ENCODE results near the gene CUX1.
A peak's percentile ranks its signal among the peaks of the same experiment; 100 is the strongest.

Gene CUX1

GRCh38 chr7:101941481-101942383 is 124.3 kb downstream of the CUX1 start:
- Histone ChIP-seq H3K36me3 (replicated peaks; ENCODE audit: insufficient read depth, low read length) (no peaks in the 10 kb centered on the region), H3K9me3 (replicated peaks; ENCODE audit: insufficient read depth, low read length) (no peaks in the 10 kb centered on the region), H3K9ac (ENCODE audit: low read length) (no peak overlapping the region), H3K4me1 (ENCODE audit: low read length) (peaks cover 40% of the 10 kb centered on the region), H4K20me1 (ENCODE audit: insufficient read depth, low read length) (peaks cover 6% of the 10 kb centered on the region; the same call in 1 of the 2 replicates), H3K4me3 (ENCODE audit: low read length) (peak overlapping the region; percentile 4; the same call in 1 of the 2 replicates), H3F3A (ENCODE audit: insufficient read depth, low read length) (peaks cover 16% of the 10 kb centered on the region), H3K4me2 (ENCODE audit: low read depth, low read length) (peak overlapping the region; percentile 48), H3K27ac (ENCODE audit: low read length) (peak overlapping the region; percentile 13; the same call in 1 of the 2 replicates), H2AFZ (ENCODE audit: low read length) (no peak overlapping the region), H3K9me2 (replicated peaks; ENCODE audit: insufficient read depth, low read length) (no peaks in the 10 kb centered on the region), H3K27me3 (replicated peaks; ENCODE audit: insufficient read depth, low read length) (no peaks in the 10 kb centered on the region), H3K79me2 (ENCODE audit: low read length) (peaks cover 68% of the 10 kb centered on the region)
- DNase-seq: peak; percentile 76
- TF ChIP-seq CTCF (IDR thresholded peaks at IDR 0.05; ENCODE audit: low read length) (0 out of 2 replicates have a peak, but pooled peaks have one; percentile 6), EZH2 (optimal IDR thresholded peaks at IDR 0.05; ENCODE audit: low read depth, low read length) (no peak)

- H3K79me2 ChIP-seq (ENCODE audit: low read length): peaks cover 62% of the 10 kb centered on the region
- peaks cover 40% of the 10 kb centered on the region for H3K4me1 ChIP-seq (ENCODE audit: low read length)
- no peak overlapping the region for H3K9ac ChIP-seq (ENCODE audit: low read length)
- no peaks in the 10 kb centered on the region for H3K9me2 ChIP-seq (replicated peaks; ENCODE audit: insufficient read depth, low read length)
- no peaks in the 10 kb centered on the region for H3K36me3 ChIP-seq (replicated peaks; ENCODE audit: insufficient read depth, low read length)
- H3K4me2 ChIP-seq (ENCODE audit: low read depth, low read length): no peak overlapping the region
- no peak overlapping the region for H2AFZ ChIP-seq (ENCODE audit: low read length)
- H3F3A ChIP-seq (ENCODE audit: insufficient read depth, low read length): peaks cover 16% of the 10 kb centered on the region
- H3K27me3 ChIP-seq (replicated peaks; ENCODE audit: insufficient read depth, low read length): no peaks in the 10 kb centered on the region
- peaks cover 6% of the 10 kb centered on the region; the same call in 1 of the 2 replicates for H4K20me1 ChIP-seq (ENCODE audit: insufficient read depth, low read length)
- TF ChIP-seq CTCF (IDR thresholded peaks at IDR 0.05; ENCODE audit: low read length) (no peak), EZH2 (optimal IDR thresholded peaks at IDR 0.05; ENCODE audit: low read depth, low read length) (no peak), EZH2phosphoT487 (IDR thresholded peaks at IDR 0.05; ENCODE audit: low read length) (no peak)
- H3K9me3 ChIP-seq (replicated peaks; ENCODE audit: insufficient read depth, low read length): no peaks in the 10 kb centered on the region
- no peak overlapping the region for H3K27ac ChIP-seq (ENCODE audit: low read length)
- H3K4me3 ChIP-seq (ENCODE audit: low read length): no peak overlapping the region
- DNase-seq: no peak
Observed at GRCh38 chr7:101942603-101943210, 125.3 kb downstream of the CUX1 start.

GRCh38 chr7:101943306-101943705 is 125.9 kb downstream of the CUX1 start:
- no peak overlapping the region for H3K27ac ChIP-seq (ENCODE audit: low read length)
- H3K4me2 ChIP-seq (ENCODE audit: low read depth, low read length): no peak overlapping the region
- DNase-seq: no peak
- no peak overlapping the region for H3K9ac ChIP-seq (ENCODE audit: low read length)
- TF ChIP-seq EZH2phosphoT487 (IDR thresholded peaks at IDR 0.05; ENCODE audit: low read length) (no peak), EZH2 (optimal IDR thresholded peaks at IDR 0.05; ENCODE audit: low read depth, low read length) (no peak), CTCF (IDR thresholded peaks at IDR 0.05; ENCODE audit: low read length) (no peak)
- H3K9me2 ChIP-seq (replicated peaks; ENCODE audit: insufficient read depth, low read length): no peaks in the 10 kb centered on the region
- peaks cover 38% of the 10 kb centered on the region for H3K4me1 ChIP-seq (ENCODE audit: low read length)
- H2AFZ ChIP-seq (ENCODE audit: low read length): no peak overlapping the region
- H3K79me2 ChIP-seq (ENCODE audit: low read length): peaks cover 56% of the 10 kb centered on the region
- no peaks in the 10 kb centered on the region for H3K27me3 ChIP-seq (replicated peaks; ENCODE audit: insufficient read depth, low read length)
- H3F3A ChIP-seq (ENCODE audit: insufficient read depth, low read length): peaks cover 16% of the 10 kb centered on the region
- no peaks in the 10 kb centered on the region for H3K36me3 ChIP-seq (replicated peaks; ENCODE audit: insufficient read depth, low read length)
- H4K20me1 ChIP-seq (ENCODE audit: insufficient read depth, low read length): peaks cover 6% of the 10 kb centered on the region; the same call in 1 of the 2 replicates
- no peaks in the 10 kb centered on the region for H3K9me3 ChIP-seq (replicated peaks; ENCODE audit: insufficient read depth, low read length)
- no peak overlapping the region for H3K4me3 ChIP-seq (ENCODE audit: low read length)

Measured in MM.1S (cell line).